ENCODE results near the gene ELP5.

The ELP5 gene

DNA sequence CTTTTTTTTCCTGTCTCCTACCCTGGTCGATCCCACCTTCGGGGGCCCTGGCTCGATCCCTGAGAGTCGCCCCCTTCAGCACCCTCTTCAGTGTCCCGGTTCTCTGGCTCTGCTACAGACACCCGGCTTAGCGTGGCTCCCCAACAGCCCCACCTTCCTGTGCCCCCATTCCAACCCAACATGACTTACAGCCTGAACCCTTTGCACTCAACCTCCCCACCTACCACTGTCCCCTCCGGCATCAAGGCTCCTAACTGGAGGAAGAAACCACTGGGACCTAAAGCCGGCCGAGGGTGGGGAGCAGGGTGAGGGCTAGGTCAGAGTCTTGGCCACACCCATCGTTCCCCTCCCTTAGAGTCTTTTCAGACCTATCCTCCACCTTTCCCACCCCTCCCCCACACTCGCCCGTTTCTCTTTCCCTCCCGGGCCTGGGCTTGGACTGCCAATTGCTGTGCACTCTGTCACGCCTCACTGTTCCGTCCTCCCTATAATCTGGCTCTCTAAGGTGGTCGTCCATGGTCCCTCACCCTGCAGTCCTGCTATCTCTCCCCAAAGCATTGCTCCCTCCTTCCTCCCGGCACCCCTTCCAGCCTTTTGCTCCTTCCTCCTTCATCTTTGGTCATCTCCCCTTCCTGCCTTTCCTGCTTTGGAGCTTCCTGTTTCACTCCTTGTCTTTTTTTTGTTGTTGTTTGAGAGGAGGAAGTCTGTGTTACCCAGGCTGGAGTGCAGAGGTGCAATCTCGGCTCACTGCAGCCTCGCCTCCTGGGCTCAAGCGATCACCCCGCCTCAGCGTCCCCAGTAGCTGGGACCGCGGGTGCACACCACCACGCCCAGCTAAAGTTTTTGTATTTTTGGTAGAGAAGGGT lies 11.2 kb downstream of the ELP5 start:
- TF ChIP-seq, protein P1, sequence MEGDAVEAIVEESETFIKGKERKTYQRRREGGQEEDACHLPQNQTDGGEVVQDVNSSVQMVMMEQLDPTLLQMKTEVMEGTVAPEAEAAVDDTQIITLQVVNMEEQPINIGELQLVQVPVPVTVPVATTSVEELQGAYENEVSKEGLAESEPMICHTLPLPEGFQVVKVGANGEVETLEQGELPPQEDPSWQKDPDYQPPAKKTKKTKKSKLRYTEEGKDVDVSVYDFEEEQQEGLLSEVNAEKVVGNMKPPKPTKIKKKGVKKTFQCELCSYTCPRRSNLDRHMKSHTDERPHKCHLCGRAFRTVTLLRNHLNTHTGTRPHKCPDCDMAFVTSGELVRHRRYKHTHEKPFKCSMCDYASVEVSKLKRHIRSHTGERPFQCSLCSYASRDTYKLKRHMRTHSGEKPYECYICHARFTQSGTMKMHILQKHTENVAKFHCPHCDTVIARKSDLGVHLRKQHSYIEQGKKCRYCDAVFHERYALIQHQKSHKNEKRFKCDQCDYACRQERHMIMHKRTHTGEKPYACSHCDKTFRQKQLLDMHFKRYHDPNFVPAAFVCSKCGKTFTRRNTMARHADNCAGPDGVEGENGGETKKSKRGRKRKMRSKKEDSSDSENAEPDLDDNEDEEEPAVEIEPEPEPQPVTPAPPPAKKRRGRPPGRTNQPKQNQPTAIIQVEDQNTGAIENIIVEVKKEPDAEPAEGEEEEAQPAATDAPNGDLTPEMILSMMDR (IDR thresholded peaks at IDR 0.05; ENCODE audit: insufficient read depth, low read depth, low read length, missing control alignments), result no peak
- H3K4me3 ChIP-seq (ENCODE audit: low read length), result peak overlapping the region; percentile 55
- peak; percentile 70 for DNase-seq (ENCODE audit: low read depth)

DNA sequence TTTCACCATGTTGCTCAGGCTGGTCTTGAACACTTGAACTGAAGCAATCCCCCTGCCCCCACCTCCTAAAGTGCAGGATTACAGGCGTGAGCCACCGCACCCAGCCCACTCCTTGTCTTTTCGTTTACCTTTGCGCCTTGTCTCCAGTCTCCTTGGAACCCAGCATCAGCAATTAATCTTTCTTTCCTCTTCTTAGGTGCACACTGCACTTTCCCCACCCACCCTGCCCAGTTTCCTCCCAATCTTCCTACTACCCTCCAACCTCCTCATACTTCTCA lies 11.7 kb downstream of the ELP5 start:
- H3K4me3 ChIP-seq (ENCODE audit: low read length), result peak overlapping the region; percentile 55
- TF ChIP-seq, protein P1 (IDR thresholded peaks at IDR 0.05; ENCODE audit: insufficient read depth, low read depth, low read length, missing control alignments), result no peak

DNA sequence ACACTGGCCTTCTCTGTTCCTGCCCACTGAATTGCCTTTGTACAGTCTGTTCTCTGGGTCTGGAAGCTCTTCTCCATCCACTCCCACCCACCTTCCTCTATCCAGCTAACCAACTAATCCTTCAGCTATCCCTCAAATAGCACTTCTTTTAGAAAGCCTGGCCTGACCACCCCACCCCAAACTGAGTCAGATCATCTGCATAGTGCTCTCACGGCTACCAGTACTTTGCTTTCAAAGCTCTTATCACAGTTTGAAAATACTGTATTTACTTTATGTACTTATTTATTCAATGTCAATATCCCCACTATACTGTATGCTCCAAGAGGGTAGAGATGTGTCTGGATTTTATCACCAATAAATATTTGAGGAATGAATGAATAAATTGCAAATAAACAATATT lies 14.8 kb downstream of the ELP5 start:
- H3K4me3 ChIP-seq (ENCODE audit: low read length), result no peak overlapping the region
- TF ChIP-seq, protein P1 (IDR thresholded peaks at IDR 0.05; ENCODE audit: insufficient read depth, low read depth, low read length, missing control alignments), result no peak
- peak; percentile 29 for DNase-seq (ENCODE audit: low read depth)

More for the DNA sequence above, 11.7 kb downstream of the ELP5 start:
- no peak for DNase-seq (ENCODE audit: low read depth)

DNA sequence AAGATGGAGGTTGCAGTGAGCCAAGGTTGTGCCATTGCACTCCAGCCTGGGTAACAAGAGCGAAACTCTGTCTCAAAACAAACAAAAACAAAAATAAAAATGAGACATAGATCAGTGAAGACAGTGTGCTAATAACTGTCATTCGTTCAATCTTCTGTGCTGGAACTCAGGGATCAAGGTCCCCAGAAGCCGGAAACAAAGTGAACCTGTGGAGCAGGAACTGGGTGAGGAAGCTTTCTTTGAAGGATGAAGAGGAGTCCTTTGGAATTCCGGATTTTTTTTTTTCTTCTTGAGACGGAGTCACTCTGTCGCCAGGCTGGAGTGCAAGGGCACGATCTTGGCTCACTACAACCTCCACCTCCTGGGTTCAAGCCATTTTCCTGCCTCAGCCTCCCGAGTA lies 27.4 kb downstream of the ELP5 start:
- TF ChIP-seq, protein P1 (IDR thresholded peaks at IDR 0.05; ENCODE audit: insufficient read depth, low read depth, low read length, missing control alignments), result no peak
- no peak for DNase-seq (ENCODE audit: low read depth)
- no peak overlapping the region for H3K4me3 ChIP-seq (ENCODE audit: low read length)

DNA sequence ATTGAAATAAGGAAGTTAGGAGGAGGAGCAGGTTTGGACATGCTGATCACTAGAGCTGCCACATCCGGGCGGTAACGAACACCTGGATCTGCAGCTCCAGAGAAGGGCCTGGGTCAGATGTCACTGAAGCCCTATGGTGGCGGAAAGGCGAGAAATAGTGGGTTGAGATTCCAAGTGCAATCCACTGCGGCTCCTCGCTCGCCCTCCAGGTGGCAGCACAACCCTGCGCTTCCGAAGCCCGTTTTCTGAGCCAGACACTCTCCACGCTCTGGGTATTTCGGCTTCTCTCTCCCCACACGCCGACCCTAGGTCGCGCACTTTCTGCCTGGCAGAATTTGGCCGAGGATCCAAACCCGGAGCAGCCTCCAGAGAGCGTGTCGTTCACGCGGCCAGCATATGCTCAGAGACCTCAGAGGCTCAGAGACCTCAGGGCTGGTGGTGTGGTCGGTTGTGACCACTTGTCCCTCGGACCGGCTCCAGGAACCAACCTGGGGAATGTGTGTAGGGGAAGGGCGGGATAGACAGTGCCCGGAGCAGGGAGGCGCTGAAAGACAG lies 28.6 kb downstream of the ELP5 start:
- DNase-seq (ENCODE audit: low read depth), result peak; percentile 91
- TF ChIP-seq, protein P1 (IDR thresholded peaks at IDR 0.05; ENCODE audit: insufficient read depth, low read depth, low read length, missing control alignments), result peak; percentile 92
- peak overlapping the region; percentile 48 for H3K4me3 ChIP-seq (ENCODE audit: low read length)

DNA sequence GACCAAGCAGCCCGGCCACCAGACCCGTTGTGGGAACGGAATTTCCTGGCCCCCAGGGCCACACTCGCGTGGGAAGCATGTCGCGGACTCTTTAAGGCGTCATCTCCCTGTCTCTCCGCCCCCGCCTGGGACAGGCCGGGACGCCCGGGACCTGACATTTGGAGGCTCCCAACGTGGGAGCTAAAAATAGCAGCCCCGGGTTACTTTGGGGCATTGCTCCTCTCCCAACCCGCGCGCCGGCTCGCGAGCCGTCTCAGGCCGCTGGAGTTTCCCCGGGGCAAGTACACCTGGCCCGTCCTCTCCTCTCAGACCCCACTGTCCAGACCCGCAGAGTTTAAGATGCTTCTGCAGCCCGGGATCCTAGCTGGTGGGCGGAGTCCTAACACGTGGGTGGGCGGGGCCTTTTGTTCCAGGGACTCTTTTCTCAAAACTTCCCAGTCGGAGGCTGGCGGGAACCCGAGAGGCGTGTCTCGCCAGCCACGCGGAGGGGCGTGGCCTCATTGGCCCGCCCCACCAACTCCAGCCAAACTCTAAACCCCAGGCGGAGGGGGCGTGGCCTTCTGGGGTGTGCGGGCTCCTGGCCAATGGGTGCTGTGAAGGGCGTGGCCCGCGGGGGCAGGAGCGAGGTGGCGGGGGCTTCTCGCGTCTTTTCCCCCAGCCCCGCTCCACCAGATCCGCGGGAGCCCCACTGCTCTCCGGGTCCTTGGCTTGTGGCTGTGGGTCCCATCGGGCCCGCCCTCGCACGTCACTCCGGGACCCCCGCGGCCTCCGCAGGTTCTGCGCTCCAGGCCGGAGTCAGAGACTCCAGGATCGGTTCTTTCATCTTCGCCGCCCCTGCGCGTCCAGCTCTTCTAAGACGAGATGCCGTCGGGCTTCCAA lies 29.3 kb downstream of the ELP5 start, which contains the start of gene SLC2A4:
TSS of gene SLC2A4 (plus strand) at position 645 of the 879 bp plus-strand sequence. CDS start at position 862, 217 bp downstream.
- H3K4me3 ChIP-seq (ENCODE audit: low read length), result peak within 1 kb of the TSS; percentile 48
- TF ChIP-seq, protein P1 (IDR thresholded peaks at IDR 0.05; ENCODE audit: insufficient read depth, low read depth, low read length, missing control alignments), result no peak
- peak; percentile 98 for DNase-seq (ENCODE audit: low read depth)

Data from epithelial cell of esophagus (primary cell).